Gastroesophageal sphincter (tissue), 3 donors: Measurements from ENCODE around the gene VANGL1.

ENCODE experiments used
- CTCF ChIP-seq, 4 experiments: fragments of 200-600 bp in 2 of 4; fragments of 450-650 bp in 2 of 4; sonication (generic) in 1 of 4; IDR thresholded peaks; one replicate each; pipeline ENCODE4 v1.5.1; 2017 to 2019; ENCODE audit warnings: antibody characterized with exemption in 4 of 4, mild to moderate bottlenecking in 2 of 4, moderate library complexity in 2 of 4
- EP300 ChIP-seq: sonication (generic); formaldehyde crosslinking; IDR thresholded peaks from one replicate; pipeline ENCODE4 v1.6.1; 2017; ENCODE audit warnings: antibody characterized with exemption, mild to moderate bottlenecking
- POLR2A ChIP-seq, 2 donors: fragments of 450-650 bp; IDR thresholded peaks; one replicate each; pipeline ENCODE4 v1.6.1; 2017; ENCODE audit warnings: antibody characterized with exemption in 2 of 2, mild to moderate bottlenecking in 2 of 2, moderate library complexity in 1 of 2
- POLR2AphosphoS5 ChIP-seq: sonication (generic); formaldehyde crosslinking; IDR thresholded peaks from one replicate; pipeline ENCODE4 v1.6.1; 2017; ENCODE audit warnings: antibody characterized with exemption

GRCh38 chr1:115665319-115666096 is 23.7 kb downstream of the VANGL1 start:
- TF ChIP-seq EP300: no peak
- no peak for TF ChIP-seq CTCF (IDR thresholded peaks at IDR 0.05)
- no peak for TF ChIP-seq POLR2A (IDR thresholded peaks at IDR 0.05)
- no peak for TF ChIP-seq POLR2AphosphoS5
